Loucy (cell line): ENCODE measurements around the gene PHF10.

ENCODE experiments used
- H2AFZ ChIP-seq: fragments of 200-600 bp; sonication (generic); 2 replicates; pipeline ENCODE4 v1.6.0; 2016; ENCODE audit warnings: antibody characterized with exemption, mild to moderate bottlenecking, low read length, moderate library complexity
- H3F3A ChIP-seq: fragments of 200-600 bp; 2 replicates; pipeline ENCODE4 v1.6.0; 2016; ENCODE audit warnings: antibody characterized with exemption, low read depth, mild to moderate bottlenecking
- H3K27me3 ChIP-seq: fragments of 200-600 bp; sonication (generic); 2 replicates; pipeline ENCODE4 v1.6.1; 2014; ENCODE audit warnings: low read length, mild to moderate bottlenecking; ENCODE audit not compliant: insufficient read depth, poor library complexity, severe bottlenecking
- H3K36me3 ChIP-seq: fragments of 200-600 bp; sonication (generic); 2 replicates; pipeline ENCODE4 v1.6.1; 2016; ENCODE audit warnings: low read length; ENCODE audit not compliant: insufficient read depth
- H3K4me1 ChIP-seq: fragments of 200-600 bp; sonication (generic); 2 replicates; pipeline ENCODE4 v1.5.1; 2014; ENCODE audit warnings: low read length, mild to moderate bottlenecking; ENCODE audit not compliant: insufficient read depth, poor library complexity, severe bottlenecking
- H3K4me2 ChIP-seq: fragments of 200-600 bp; sonication (generic); 2 replicates; pipeline ENCODE4 v1.6.0; 2014; ENCODE audit warnings: antibody characterized with exemption, low read length, low read depth, mild to moderate bottlenecking; ENCODE audit not compliant: poor library complexity, severe bottlenecking
- H3K4me3 ChIP-seq: fragments of 200-600 bp; sonication (generic); 2 replicates; pipeline ENCODE4 v1.5.1; 2014; ENCODE audit warnings: low read length, mild to moderate bottlenecking, mixed read lengths; ENCODE audit not compliant: poor library complexity, severe bottlenecking
- H3K79me2 ChIP-seq: fragments of 200-600 bp; sonication (generic); 2 replicates; pipeline ENCODE4 v1.6.1; 2014; ENCODE audit warnings: low read length; ENCODE audit not compliant: insufficient read depth
- H3K9ac ChIP-seq: fragments of 200-600 bp; sonication (generic); 2 replicates; pipeline ENCODE4 v1.6.0; 2014; ENCODE audit warnings: mild to moderate bottlenecking, low read depth, low read length, moderate library complexity; ENCODE audit not compliant: poor library complexity, severe bottlenecking
- H3K9me2 ChIP-seq: fragments of 200-600 bp; sonication (generic); replicated peaks from 2 replicates; pipeline ENCODE4 v1.6.1; 2016; ENCODE audit warnings: low read depth, low read length, mixed read lengths
- H3K9me3 ChIP-seq: fragments of 200-600 bp; sonication (generic); 2 replicates; pipeline ENCODE4 v1.6.1; 2014; ENCODE audit warnings: mild to moderate bottlenecking, antibody characterized with exemption, low read length, low read depth; ENCODE audit not compliant: insufficient read depth
- H4K20me1 ChIP-seq: fragments of 200-600 bp; sonication (generic); 2 replicates; pipeline ENCODE4 v1.6.0; 2014; ENCODE audit warnings: antibody characterized with exemption, low read length, mild to moderate bottlenecking; ENCODE audit not compliant: insufficient read depth, poor library complexity, severe bottlenecking
- EZH2phosphoT487 ChIP-seq: fragments of 200-600 bp; IDR thresholded peaks from 2 replicates; pipeline ENCODE4 v1.6.1; 2018; ENCODE audit warnings: antibody characterized with exemption, mild to moderate bottlenecking, moderate library complexity, borderline replicate concordance
- TF ChIP-seq, protein P1 (sequence below): fragments of 200-600 bp; sonication (generic); conservative IDR thresholded peaks from 2 replicates; pipeline ENCODE4 v1.5.1; 2014; ENCODE audit warnings: mild to moderate bottlenecking, antibody characterized with exemption, low read length

PHF10 gene

DNA sequence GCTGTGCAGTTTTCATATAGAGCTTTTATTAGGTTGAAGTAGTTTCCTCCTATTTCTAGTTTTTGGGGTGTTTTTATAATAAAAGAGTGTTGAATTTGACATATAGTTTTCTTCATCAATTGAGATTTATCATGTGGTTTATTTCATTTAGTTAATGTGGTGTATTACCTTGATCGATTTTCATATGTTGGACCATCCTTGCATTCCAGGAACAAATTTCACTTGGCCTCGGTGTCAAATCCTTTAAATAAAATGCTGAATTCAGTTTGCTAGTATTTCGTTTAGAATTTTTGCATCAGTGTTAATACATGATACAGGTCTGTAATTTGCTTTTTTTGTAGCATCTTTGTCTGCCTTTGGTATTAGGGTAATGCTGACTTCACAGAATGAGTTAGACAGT is 21.1 kb upstream of the PHF10 start:
- no peaks in the 10 kb centered on the region for H3K27me3 ChIP-seq

DNA sequence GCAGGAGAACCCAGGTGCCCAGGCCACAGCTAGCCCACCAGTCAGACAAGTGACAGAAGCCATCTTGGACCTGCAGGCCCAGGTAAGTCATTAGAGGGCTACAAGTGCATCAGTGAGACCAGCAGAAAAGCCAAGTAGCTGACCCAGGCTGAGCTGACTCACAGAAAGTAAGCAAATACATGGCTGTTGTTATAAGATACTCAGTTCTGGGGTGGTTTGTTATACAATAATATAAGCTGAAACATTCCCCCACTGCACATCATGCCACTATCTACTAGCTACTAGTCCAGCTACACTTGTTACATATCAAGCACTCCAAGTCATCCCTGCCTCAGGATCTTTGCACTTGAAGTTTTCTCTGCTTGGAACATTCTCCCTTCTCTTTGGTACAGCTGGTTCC is 17.0 kb upstream of the PHF10 start:
- no peaks in the 10 kb centered on the region for H3K79me2 ChIP-seq
- no peaks in the 10 kb centered on the region for H3F3A ChIP-seq
- H3K4me3 ChIP-seq = no peak overlapping the region
- H2AFZ ChIP-seq = no peak overlapping the region
- H3K9ac ChIP-seq = no peak overlapping the region
- H3K4me2 ChIP-seq = no peak overlapping the region
- no peaks in the 10 kb centered on the region for H4K20me1 ChIP-seq
- no peaks in the 10 kb centered on the region for H3K4me1 ChIP-seq
- H3K36me3 ChIP-seq = no peaks in the 10 kb centered on the region
- H3K9me3 ChIP-seq = no peaks in the 10 kb centered on the region
- no peaks in the 10 kb centered on the region for H3K27me3 ChIP-seq
- TF ChIP-seq, protein P1, sequence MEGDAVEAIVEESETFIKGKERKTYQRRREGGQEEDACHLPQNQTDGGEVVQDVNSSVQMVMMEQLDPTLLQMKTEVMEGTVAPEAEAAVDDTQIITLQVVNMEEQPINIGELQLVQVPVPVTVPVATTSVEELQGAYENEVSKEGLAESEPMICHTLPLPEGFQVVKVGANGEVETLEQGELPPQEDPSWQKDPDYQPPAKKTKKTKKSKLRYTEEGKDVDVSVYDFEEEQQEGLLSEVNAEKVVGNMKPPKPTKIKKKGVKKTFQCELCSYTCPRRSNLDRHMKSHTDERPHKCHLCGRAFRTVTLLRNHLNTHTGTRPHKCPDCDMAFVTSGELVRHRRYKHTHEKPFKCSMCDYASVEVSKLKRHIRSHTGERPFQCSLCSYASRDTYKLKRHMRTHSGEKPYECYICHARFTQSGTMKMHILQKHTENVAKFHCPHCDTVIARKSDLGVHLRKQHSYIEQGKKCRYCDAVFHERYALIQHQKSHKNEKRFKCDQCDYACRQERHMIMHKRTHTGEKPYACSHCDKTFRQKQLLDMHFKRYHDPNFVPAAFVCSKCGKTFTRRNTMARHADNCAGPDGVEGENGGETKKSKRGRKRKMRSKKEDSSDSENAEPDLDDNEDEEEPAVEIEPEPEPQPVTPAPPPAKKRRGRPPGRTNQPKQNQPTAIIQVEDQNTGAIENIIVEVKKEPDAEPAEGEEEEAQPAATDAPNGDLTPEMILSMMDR = no peak
- no peak for TF ChIP-seq EZH2phosphoT487
- H3K9me2 ChIP-seq = no peaks in the 10 kb centered on the region

More for the DNA sequence above, 21.1 kb upstream of the PHF10 start:
- no peak for TF ChIP-seq EZH2phosphoT487
- TF ChIP-seq, protein P1 = no peak
- H3F3A ChIP-seq = no peaks in the 10 kb centered on the region
- no peaks in the 10 kb centered on the region for H3K9me2 ChIP-seq
- no peak overlapping the region for H3K4me2 ChIP-seq
- no peak overlapping the region for H2AFZ ChIP-seq
- H3K9me3 ChIP-seq = no peaks in the 10 kb centered on the region
- no peak overlapping the region for H3K4me3 ChIP-seq
- no peaks in the 10 kb centered on the region for H4K20me1 ChIP-seq
- H3K4me1 ChIP-seq = peaks cover 9% of the 10 kb centered on the region
- H3K9ac ChIP-seq = no peak overlapping the region
- H3K79me2 ChIP-seq = peaks cover 13% of the 10 kb centered on the region
- no peaks in the 10 kb centered on the region for H3K36me3 ChIP-seq

DNA sequence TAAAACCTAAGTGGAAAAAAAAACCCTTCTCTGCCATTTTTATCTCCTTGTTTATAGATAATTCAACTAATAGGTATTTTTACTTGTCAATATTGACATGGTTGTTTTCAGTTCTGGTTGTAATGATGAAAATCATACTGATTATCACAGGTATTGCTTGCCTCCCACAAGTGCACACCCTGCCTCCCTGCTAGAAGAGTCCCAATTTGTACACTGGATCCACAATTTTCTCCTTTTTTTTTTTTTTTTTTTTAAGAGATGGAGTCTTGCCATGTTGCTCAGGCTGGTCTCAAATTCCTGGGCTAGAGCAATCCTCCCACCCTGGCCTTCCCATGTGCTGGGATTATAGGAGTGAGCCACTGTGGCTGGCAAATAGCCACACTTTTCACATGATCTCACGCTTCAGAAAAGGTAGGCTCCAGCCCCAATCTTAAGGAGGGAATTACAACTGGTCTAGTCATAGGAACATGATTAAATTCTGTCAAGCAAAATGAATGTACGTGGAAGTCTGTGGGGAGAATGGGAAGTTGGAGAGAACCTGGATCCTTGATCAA is 14.8 kb upstream of the PHF10 start:
- TF ChIP-seq, protein P1 = no peak
- TF ChIP-seq EZH2phosphoT487 = no peak
- Histone ChIP-seq H3K9me2 (no peaks in the 10 kb centered on the region), H3K27me3 (no peaks in the 10 kb centered on the region), H3K9ac (no peak overlapping the region), H3K36me3 (no peaks in the 10 kb centered on the region), H3F3A (no peaks in the 10 kb centered on the region), H2AFZ (no peak overlapping the region), H3K79me2 (no peaks in the 10 kb centered on the region), H3K4me1 (no peaks in the 10 kb centered on the region), H4K20me1 (no peaks in the 10 kb centered on the region), H3K9me3 (no peaks in the 10 kb centered on the region), H3K4me2 (no peak overlapping the region), H3K4me3 (no peak overlapping the region)
